GM23248 (cell line): Measurements from ENCODE around the gene EMSY. TPM values are rescaled to one million over a fixed set of nuclear protein-coding genes. Genes with fewer than 3 reads are reported as not detected.
A peak's percentile ranks its signal among the peaks of the same experiment; 100 is the strongest.

Source experiments
- DNase-seq: peaks from one replicate; pipeline ENCODE4 v3.0.0-alpha.2; 2015
- H2AFZ ChIP-seq: fragments of 200-600 bp; sonication (generic); 2 replicates; pipeline ENCODE4 v1.6.1; 2016; ENCODE audit warnings: antibody characterized with exemption
- H3F3A ChIP-seq: fragments of 200-600 bp; sonication (generic); 2 replicates; pipeline ENCODE4 v1.6.1; 2016; ENCODE audit warnings: mild to moderate bottlenecking, antibody characterized with exemption, mixed run types; ENCODE audit not compliant: insufficient read depth
- H3K27ac ChIP-seq: fragments of 200-600 bp; sonication (generic); 2 replicates; pipeline ENCODE4 v1.5.1; 2016; ENCODE audit warnings: mild to moderate bottlenecking
- H3K27me3 ChIP-seq: fragments of 200-600 bp; sonication (generic); replicated peaks from 2 replicates; pipeline ENCODE4 v1.6.1; 2016; ENCODE audit warnings: mild to moderate bottlenecking; ENCODE audit not compliant: insufficient read depth
- H3K36me3 ChIP-seq: fragments of 200-600 bp; sonication (generic); 2 replicates; pipeline ENCODE4 v1.6.1; 2016; ENCODE audit warnings: low read depth, mild to moderate bottlenecking
- H3K4me1 ChIP-seq: fragments of 200-600 bp; sonication (generic); 2 replicates; pipeline ENCODE4 v1.6.1; 2016; ENCODE audit warnings: mild to moderate bottlenecking; ENCODE audit not compliant: insufficient read depth
- H3K4me2 ChIP-seq: fragments of 200-600 bp; sonication (generic); one replicate; pipeline ENCODE4 v1.6.1; 2016; ENCODE audit warnings: mild to moderate bottlenecking; ENCODE audit not compliant: unreplicated experiment
- H3K4me3 ChIP-seq: fragments of 200-600 bp; sonication (generic); 2 replicates; pipeline ENCODE4 v1.5.1; 2016; ENCODE audit warnings: mild to moderate bottlenecking
- H3K79me2 ChIP-seq: fragments of 200-600 bp; sonication (generic); 2 replicates; pipeline ENCODE4 v1.6.1; 2016; ENCODE audit warnings: mild to moderate bottlenecking; ENCODE audit not compliant: insufficient read depth
- H3K9ac ChIP-seq: fragments of 200-600 bp; sonication (generic); 2 replicates; pipeline ENCODE4 v1.6.1; 2016; ENCODE audit warnings: mild to moderate bottlenecking
- H3K9me2 ChIP-seq: fragments of 200-600 bp; sonication (generic); 2 replicates; pipeline ENCODE4 v1.6.1; 2016; ENCODE audit warnings: mixed run types, mild to moderate bottlenecking, moderate library complexity; ENCODE audit not compliant: insufficient read depth
- H3K9me3 ChIP-seq: fragments of 200-600 bp; sonication (generic); one replicate; pipeline ENCODE4 v1.6.1; 2017; ENCODE audit warnings: low read depth
- H4K20me1 ChIP-seq: fragments of 200-600 bp; sonication (generic); 2 replicates; pipeline ENCODE4 v1.6.0; 2016; ENCODE audit not compliant: insufficient read depth
- EZH2 ChIP-seq: fragments of 200-600 bp; sonication (generic); IDR thresholded peaks from 2 replicates; pipeline ENCODE4 v1.6.1; 2018; ENCODE audit warnings: antibody characterized with exemption, mild to moderate bottlenecking; ENCODE audit not compliant: insufficient read depth, poor library complexity, severe bottlenecking
- EZH2phosphoT487 ChIP-seq: fragments of 200-600 bp; sonication (generic); IDR thresholded peaks from 2 replicates; pipeline ENCODE4 v1.6.1; 2018; ENCODE audit warnings: antibody characterized with exemption, moderate library complexity, mild to moderate bottlenecking, low read depth; ENCODE audit not compliant: insufficient read depth
- WGBS, 2 experiments: methylation state at CpG; one replicate each; pipeline ENCODE4 v1.1.6; 2015 to 2017; ENCODE audit warnings: low lambda C conversion rate in 2 of 2, low coverage in 1 of 2; ENCODE audit errors: missing lambda C conversion rate in 2 of 2; 5-methylcytosine and 5-hydroxymethylcytosine counted together
- in situ Hi-C: fragments of 300-500 bp; cut with MboI; formaldehyde crosslinking; loops from 2 replicates; pipeline ENCODE4 v1.15.0; 2020
- polyA plus RNA-seq: library from polyadenylated mRNA; unstranded; fragments of >200 nt; fragmentation: Nextera tagmentation; extraction: Ambion mirVana; gene quantifications from 2 replicates; pipeline ENCODE4 v1.2.1, GENCODE V29; 2016
- total RNA-seq: library from RNA; depleted of rRNA; stranded (reverse); fragments of >200 nt; shearing (Covaris generic); gene quantifications from 2 replicates; pipeline ENCODE4 v1.2.3, GENCODE V29; 2014

The EMSY gene
- total and polyA plus RNA-seq, 2 experiments from 2014 or later = 10.9 to 14.6 TPM

- in situ Hi-C loops = loop anchor here (25.0 kb wide), 1 partner anchor 637 kb away; no protein-coding TSS in a partner anchor
- DNase-seq = no peak
- no peak overlapping the region for H3K9ac ChIP-seq
- TF ChIP-seq EZH2phosphoT487 (no peak), EZH2 (no peak)
- no peak overlapping the region for H3K4me2 ChIP-seq
- H3K9me3 ChIP-seq = no peaks in the 10 kb centered on the region
- H3K79me2 ChIP-seq = no peaks in the 10 kb centered on the region
- H4K20me1 ChIP-seq = no peaks in the 10 kb centered on the region
- H3K9me2 ChIP-seq = no peaks in the 10 kb centered on the region
- H3K4me3 ChIP-seq = no peak overlapping the region
- WGBS, 2 experiments = 100% methylated on average over 2 of the region's 2 CpGs
- H3F3A ChIP-seq = peaks cover 7% of the 10 kb centered on the region; the same call in 1 of the 2 replicates
- no peak overlapping the region for H2AFZ ChIP-seq
- peaks cover 18% of the 10 kb centered on the region; the same call in 1 of the 2 replicates for H3K4me1 ChIP-seq
- H3K36me3 ChIP-seq = peaks cover 23% of the 10 kb centered on the region
- no peaks in the 10 kb centered on the region for H3K27me3 ChIP-seq
- H3K27ac ChIP-seq = no peak overlapping the region
These were observed 79.1 kb downstream of the EMSY start for GRCh38 chr11:76523786-76524436.

GRCh38 chr11:76524461-76524860, 79.6 kb downstream of the EMSY start:
- H4K20me1 ChIP-seq = no peaks in the 10 kb centered on the region
- H3K4me1 ChIP-seq = peaks cover 18% of the 10 kb centered on the region; the same call in 1 of the 2 replicates
- no peaks in the 10 kb centered on the region for H3K27me3 ChIP-seq
- TF ChIP-seq EZH2 (no peak), EZH2phosphoT487 (no peak)
- no peak overlapping the region for H2AFZ ChIP-seq
- H3K9me3 ChIP-seq = no peaks in the 10 kb centered on the region
- no peak overlapping the region for H3K27ac ChIP-seq
- WGBS, 2 experiments = 77 to 80% methylated on average over 4 of the region's 4 CpGs
- no peak overlapping the region for H3K9ac ChIP-seq
- no peak overlapping the region for H3K4me3 ChIP-seq
- in situ Hi-C loops = loop anchor here (25.0 kb wide), 1 partner anchor 637 kb away; no protein-coding TSS in a partner anchor
- no peaks in the 10 kb centered on the region for H3K9me2 ChIP-seq
- H3K36me3 ChIP-seq = peaks cover 18% of the 10 kb centered on the region
- no peak overlapping the region for H3K4me2 ChIP-seq
- H3K79me2 ChIP-seq = no peaks in the 10 kb centered on the region
- H3F3A ChIP-seq = peaks cover 7% of the 10 kb centered on the region; the same call in 1 of the 2 replicates
- DNase-seq = no peak

GRCh38 chr11:76524919-76525318, 80.1 kb downstream of the EMSY start:
- Histone ChIP-seq H3K9ac (no peak overlapping the region), H2AFZ (no peak overlapping the region), H3K4me2 (no peak overlapping the region), H3K9me2 (no peaks in the 10 kb centered on the region), H3F3A (peaks cover 7% of the 10 kb centered on the region; the same call in 1 of the 2 replicates), H3K4me3 (no peak overlapping the region), H3K79me2 (no peaks in the 10 kb centered on the region), H3K27ac (no peak overlapping the region), H3K4me1 (peaks cover 18% of the 10 kb centered on the region; the same call in 1 of the 2 replicates), H3K36me3 (peaks cover 18% of the 10 kb centered on the region), H4K20me1 (no peaks in the 10 kb centered on the region), H3K27me3 (no peaks in the 10 kb centered on the region), H3K9me3 (no peaks in the 10 kb centered on the region)
- peak; percentile 89 for DNase-seq
- TF ChIP-seq EZH2 (no peak), EZH2phosphoT487 (no peak)
- 91 to 100% methylated on average over 1 of the region's 1 CpG for WGBS, 2 experiments
- in situ Hi-C loops = loop anchor here (25.0 kb wide), 1 partner anchor 638 kb away; no protein-coding TSS in a partner anchor

GRCh38 chr11:76526878-76527277, 82.1 kb downstream of the EMSY start:
- Histone ChIP-seq H3K4me1 (peaks cover 10% of the 10 kb centered on the region; the same call in 1 of the 2 replicates), H3K27ac (no peak overlapping the region), H2AFZ (no peak overlapping the region), H3K79me2 (no peaks in the 10 kb centered on the region), H4K20me1 (no peaks in the 10 kb centered on the region), H3K9me3 (no peaks in the 10 kb centered on the region), H3K9ac (no peak overlapping the region), H3K36me3 (peaks cover 26% of the 10 kb centered on the region), H3K4me3 (no peak overlapping the region), H3K9me2 (no peaks in the 10 kb centered on the region), H3K27me3 (no peaks in the 10 kb centered on the region), H3F3A (peaks cover 7% of the 10 kb centered on the region; the same call in 1 of the 2 replicates), H3K4me2 (no peak overlapping the region)
- no peak for TF ChIP-seq EZH2phosphoT487
- TF ChIP-seq EZH2 = no peak
- in situ Hi-C loops = no loop called here
- no peak for DNase-seq
- WGBS, 2 experiments = 74% methylated on average over 2 of the region's 2 CpGs
